ENCODE data around the gene FXR1. TPM values are rescaled to one million over a fixed set of nuclear protein-coding genes. Genes with fewer than 3 reads are reported as not detected.

Gene FXR1
- total RNA-seq, 1 experiment from 2014 or later: 215 TPM

GRCh38 chr3:180934638-180935037 is 22.2 kb downstream of the FXR1 start:
- CTCF ChIA-PET: no interaction called here
- no peak overlapping the region for H2AFZ ChIP-seq (ENCODE audit: low read depth, low read length, poor library complexity, severe bottlenecking)
- ATAC-seq (no peak), DNase-seq (ENCODE audit: low read depth, low spot score) (no peak)
- H4K20me1 ChIP-seq (ENCODE audit: insufficient read depth): peaks cover 29% of the 10 kb centered on the region; the same call in 1 of the 2 replicates
- BruUV-seq (replicated peaks): no TSS peak
- TF ChIP-seq ZFX (IDR thresholded peaks at IDR 0.05): no peak
- TF ChIP-seq MAX (IDR thresholded peaks at IDR 0.05): no peak
- no peak for TF ChIP-seq YY1 (IDR thresholded peaks at IDR 0.05; ENCODE audit: extremely low read depth, insufficient replicate concordance, low read depth, low read length)
- TF ChIP-seq EZH2phosphoT487 (IDR thresholded peaks at IDR 0.05; ENCODE audit: borderline replicate concordance): no peak
- no peak for TF ChIP-seq ATF3 (IDR thresholded peaks at IDR 0.05)
- no peak for TF ChIP-seq CBX3 (IDR thresholded peaks at IDR 0.05; ENCODE audit: low read depth)
- no peak for TF ChIP-seq ZNF274 (IDR thresholded peaks at IDR 0.05; ENCODE audit: low read depth, low read length)
- no peak for TF ChIP-seq RAD21 (IDR thresholded peaks at IDR 0.05; ENCODE audit: low read depth)
- no peak for TF ChIP-seq SP1 (IDR thresholded peaks at IDR 0.05; ENCODE audit: low read depth)
- TF ChIP-seq TCF7L2 (IDR thresholded peaks at IDR 0.05; ENCODE audit: borderline replicate concordance, extremely low read depth, insufficient read depth, insufficient read length): no peak
- no peak overlapping the region for H3K27ac ChIP-seq (ENCODE audit: low read depth, low read length)
- no peak overlapping the region for H3K4me3 ChIP-seq (replicated peaks in 1 of 2; ENCODE audit: low read depth in 1 of 2, low read length in 2 of 2)
- no peak overlapping the region for H3K4me2 ChIP-seq (ENCODE audit: low read length)
- intact Hi-C loops (cut with micrococcal nuclease): no loop called here
- no peaks in the 10 kb centered on the region for H3K9me3 ChIP-seq (ENCODE audit: control insufficient read depth in 1 of 2, insufficient read depth in 1 of 2, low read depth in 1 of 2, low read length in 2 of 2)
- peaks cover 100% of the 10 kb centered on the region for H3K79me2 ChIP-seq (ENCODE audit: insufficient read depth, low read length)
- H3K9me2 ChIP-seq (ENCODE audit: insufficient read depth): no peaks in the 10 kb centered on the region
- RAD21 ChIA-PET (ENCODE audit: low non-redundant PET in 1 of 2, low total read pairs in 2 of 2, uncharacterized antibody in 2 of 2, unreplicated experiment in 2 of 2): no interaction called here
- no peak overlapping the region for H3K9ac ChIP-seq (ENCODE audit: low read length)
- H3K27me3 ChIP-seq (ENCODE audit: insufficient read depth, low read length): no peaks in the 10 kb centered on the region
- POLR2A ChIA-PET: interaction anchor here (0.8 kb wide), 1 partner anchor 22 kb away, joined by 3 read pairs; the partner anchor contains the start of gene FXR1
- peaks cover 0 to 10% of the 10 kb centered on the region in 2 experiments; a peak in 2 of 4 replicates for H3K4me1 ChIP-seq (ENCODE audit: control insufficient read depth in 1 of 2, insufficient read depth in 2 of 2, low read length in 2 of 2)
- H3K36me3 ChIP-seq (ENCODE audit: control insufficient read depth in 1 of 2, insufficient read depth in 2 of 2, low read length in 2 of 2): peaks cover 0 to 12% of the 10 kb centered on the region in 2 experiments; a peak in 1 of 4 replicates

GRCh38 chr3:180940826-180941225 is 28.4 kb downstream of the FXR1 start:
- peaks cover 10% of the 10 kb centered on the region; the same call in 1 of the 2 replicates for H4K20me1 ChIP-seq (ENCODE audit: insufficient read depth)
- H3K9ac ChIP-seq (ENCODE audit: low read length): no peak overlapping the region
- TF ChIP-seq RAD21 (IDR thresholded peaks at IDR 0.05; ENCODE audit: low read depth) (no peak), REST (IDR thresholded peaks at IDR 0.05; ENCODE audit: low read depth) (no peak), CEBPB (IDR thresholded peaks at IDR 0.05; ENCODE audit: low read depth) (no peak), CTCF (IDR thresholded peaks at IDR 0.05 in 2 of 3, conservative IDR thresholded peaks at IDR 0.05 in 1 of 3; ENCODE audit: borderline replicate concordance in 1 of 3, insufficient read depth in 1 of 3, low read depth in 2 of 3, low read length in 2 of 3) (no peak), EZH2 (IDR thresholded peaks at IDR 0.05) (no peak), MAX (IDR thresholded peaks at IDR 0.05) (no peak), CBX3 (IDR thresholded peaks at IDR 0.05; ENCODE audit: low read depth) (no peak)
- no peak overlapping the region for H2AFZ ChIP-seq (ENCODE audit: low read depth, low read length, poor library complexity, severe bottlenecking)
- intact Hi-C loops (cut with micrococcal nuclease): no loop called here
- H3K36me3 ChIP-seq (ENCODE audit: control insufficient read depth in 1 of 2, insufficient read depth in 2 of 2, low read length in 2 of 2): peaks cover 5 to 16% of the 10 kb centered on the region in 2 experiments; a peak in 2 of 4 replicates
- CTCF ChIA-PET: no interaction called here
- H3K27me3 ChIP-seq (ENCODE audit: insufficient read depth, low read length): no peaks in the 10 kb centered on the region
- ATAC-seq (no peak), DNase-seq (ENCODE audit: low read depth, low spot score) (no peak)
- no TSS peak for BruUV-seq (replicated peaks)
- no peak overlapping the region for H3K4me2 ChIP-seq (ENCODE audit: low read length)
- no peak overlapping the region for H3K27ac ChIP-seq (ENCODE audit: low read depth, low read length)
- no peaks in the 10 kb centered on the region for H3K9me3 ChIP-seq (ENCODE audit: control insufficient read depth in 1 of 2, insufficient read depth in 1 of 2, low read depth in 1 of 2, low read length in 2 of 2)
- POLR2A ChIA-PET: no interaction called here
- H3K4me3 ChIP-seq (replicated peaks in 1 of 2; ENCODE audit: low read depth in 1 of 2, low read length in 2 of 2): no peak overlapping the region
- no peaks in the 10 kb centered on the region for H3K4me1 ChIP-seq (ENCODE audit: control insufficient read depth in 1 of 2, insufficient read depth in 2 of 2, low read length in 2 of 2)
- H3K79me2 ChIP-seq (ENCODE audit: insufficient read depth, low read length): peaks cover 99% of the 10 kb centered on the region
- H3K9me2 ChIP-seq (ENCODE audit: insufficient read depth): no peaks in the 10 kb centered on the region
- RAD21 ChIA-PET (ENCODE audit: low non-redundant PET in 1 of 2, low total read pairs in 2 of 2, uncharacterized antibody in 2 of 2, unreplicated experiment in 2 of 2): no interaction called here

Measured in HCT116 (cell line).